Cardiac muscle cell (in vitro differentiated cells and primary cell): Measurements from ENCODE around the gene KIF1A. TPM values are rescaled to one million over a fixed set of nuclear protein-coding genes. Genes with fewer than 3 reads are reported as not detected.

Experiments
- DNase-seq, 2 donors: peaks; one replicate each; pipeline versions ENCODE4 v3.0.0 to v3.0.0-alpha.2; 2010 to 2017; ENCODE audit warnings: low read depth in 1 of 2, low spot score in 1 of 2
- H3K27ac ChIP-seq: fragments of 200-600 bp; sonication (generic); 2 replicates; pipeline ENCODE4 v1.5.1; 2016
- H3K27me3 ChIP-seq: fragments of 200-600 bp; sonication (generic); 2 replicates; pipeline ENCODE4 v1.6.0; 2016; ENCODE audit warnings: control low read depth
- H3K36me3 ChIP-seq: fragments of 200-600 bp; sonication (generic); 2 replicates; pipeline ENCODE4 v1.5.1; 2016; ENCODE audit warnings: control low read depth
- H3K4me1 ChIP-seq: fragments of 200-600 bp; sonication (generic); 2 replicates; pipeline ENCODE4 v1.8.1; 2017; ENCODE audit warnings: low read depth, mild to moderate bottlenecking, mixed run types
- H3K4me3 ChIP-seq: fragments of 200-600 bp; sonication (generic); 2 replicates; pipeline ENCODE4 v1.5.1; 2016; ENCODE audit warnings: mild to moderate bottlenecking
- H3K9me3 ChIP-seq: fragments of 200-600 bp; sonication (generic); 2 replicates; pipeline ENCODE4 v1.5.1; 2017; ENCODE audit warnings: low read depth, mild to moderate bottlenecking, control low read depth
- polyA plus RNA-seq: library from polyadenylated mRNA; unstranded; fragments of >200 nt; fragmentation: Nextera tagmentation; extraction: Ambion mirVana; gene quantifications from 2 replicates; pipeline ENCODE4 v1.2.1, GENCODE V29; 2016
- total RNA-seq: library from RNA; depleted of rRNA; stranded (reverse); fragments of >200 nt; gene quantifications from 2 replicates; pipeline ENCODE4 v1.2.3, GENCODE V29; 2016
- TF ChIP-seq, protein P1 (sequence below): IDR thresholded peaks from 2 replicates; pipeline ENCODE4 v1.5.1; 2012; ENCODE audit warnings: low read depth, mild to moderate bottlenecking, low read length

KIF1A gene
- total and polyA plus RNA-seq, 2 experiments from 2014 or later, result 6.3 to 14.1 TPM

DNA sequence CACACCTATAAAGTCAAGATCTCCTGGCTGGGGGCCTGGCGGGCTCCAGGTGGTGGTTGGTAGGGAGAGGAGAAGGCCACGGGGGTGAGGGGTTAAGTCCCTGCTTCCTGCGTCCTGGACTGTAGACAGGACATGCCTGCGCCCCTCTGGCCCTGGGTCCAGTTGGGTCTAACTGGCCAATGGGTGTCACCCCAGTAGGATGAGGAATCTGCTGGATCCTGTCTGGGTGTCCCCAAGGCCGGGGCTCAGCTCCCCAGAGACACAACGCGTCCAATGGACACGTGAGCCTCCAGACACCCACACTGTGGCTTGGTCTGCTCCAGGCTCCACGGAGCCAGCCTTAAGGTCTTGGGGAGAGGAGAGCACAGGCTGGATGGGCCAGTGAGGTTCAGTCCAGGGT, 108.7 kb downstream of the KIF1A start:
- no peaks in the 10 kb centered on the region for H3K36me3 ChIP-seq
- no peaks in the 10 kb centered on the region for H3K9me3 ChIP-seq
- no peak for DNase-seq
- no peaks in the 10 kb centered on the region for H3K4me1 ChIP-seq
- no peak overlapping the region for H3K27ac ChIP-seq
- TF ChIP-seq, protein P1, sequence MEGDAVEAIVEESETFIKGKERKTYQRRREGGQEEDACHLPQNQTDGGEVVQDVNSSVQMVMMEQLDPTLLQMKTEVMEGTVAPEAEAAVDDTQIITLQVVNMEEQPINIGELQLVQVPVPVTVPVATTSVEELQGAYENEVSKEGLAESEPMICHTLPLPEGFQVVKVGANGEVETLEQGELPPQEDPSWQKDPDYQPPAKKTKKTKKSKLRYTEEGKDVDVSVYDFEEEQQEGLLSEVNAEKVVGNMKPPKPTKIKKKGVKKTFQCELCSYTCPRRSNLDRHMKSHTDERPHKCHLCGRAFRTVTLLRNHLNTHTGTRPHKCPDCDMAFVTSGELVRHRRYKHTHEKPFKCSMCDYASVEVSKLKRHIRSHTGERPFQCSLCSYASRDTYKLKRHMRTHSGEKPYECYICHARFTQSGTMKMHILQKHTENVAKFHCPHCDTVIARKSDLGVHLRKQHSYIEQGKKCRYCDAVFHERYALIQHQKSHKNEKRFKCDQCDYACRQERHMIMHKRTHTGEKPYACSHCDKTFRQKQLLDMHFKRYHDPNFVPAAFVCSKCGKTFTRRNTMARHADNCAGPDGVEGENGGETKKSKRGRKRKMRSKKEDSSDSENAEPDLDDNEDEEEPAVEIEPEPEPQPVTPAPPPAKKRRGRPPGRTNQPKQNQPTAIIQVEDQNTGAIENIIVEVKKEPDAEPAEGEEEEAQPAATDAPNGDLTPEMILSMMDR, result no peak
- H3K4me3 ChIP-seq, result no peak overlapping the region
- no peaks in the 10 kb centered on the region for H3K27me3 ChIP-seq

DNA sequence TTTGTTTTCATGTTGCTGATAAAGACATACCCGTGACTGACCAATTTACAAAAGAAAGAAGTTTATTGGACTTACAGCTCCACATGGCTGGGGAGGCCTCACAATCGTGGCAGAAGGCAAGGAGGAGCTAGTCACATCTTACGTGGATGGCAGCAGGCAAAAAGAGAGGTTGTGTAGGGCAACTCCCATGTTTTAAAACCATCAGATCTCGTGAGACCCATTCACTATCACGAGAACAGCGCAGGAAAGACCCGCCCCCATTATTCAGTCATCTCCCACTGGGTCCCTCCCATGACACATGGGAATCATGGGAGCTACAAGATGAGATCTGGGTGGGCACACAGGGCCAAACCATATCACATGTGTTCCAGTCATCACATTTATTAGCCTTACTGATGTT, 111.6 kb downstream of the KIF1A start:
- H3K4me1 ChIP-seq, result no peaks in the 10 kb centered on the region
- no peak overlapping the region for H3K27ac ChIP-seq
- H3K36me3 ChIP-seq, result no peaks in the 10 kb centered on the region
- no peak for DNase-seq
- H3K9me3 ChIP-seq, result no peaks in the 10 kb centered on the region
- TF ChIP-seq, protein P1, result no peak
- no peak overlapping the region for H3K4me3 ChIP-seq
- H3K27me3 ChIP-seq, result no peaks in the 10 kb centered on the region

GRCh38 chr2:240707821-240708220, 112.2 kb downstream of the KIF1A start:
- Histone ChIP-seq H3K27me3 (no peaks in the 10 kb centered on the region), H3K9me3 (no peaks in the 10 kb centered on the region), H3K36me3 (no peaks in the 10 kb centered on the region), H3K27ac (no peak overlapping the region), H3K4me3 (no peak overlapping the region), H3K4me1 (no peaks in the 10 kb centered on the region)
- no peak for DNase-seq
- TF ChIP-seq, protein P1, result no peak

- H3K9me3 ChIP-seq, result no peaks in the 10 kb centered on the region
- no peaks in the 10 kb centered on the region for H3K4me1 ChIP-seq
- no peaks in the 10 kb centered on the region for H3K27me3 ChIP-seq
- TF ChIP-seq, protein P1, result no peak
- no peak overlapping the region for H3K4me3 ChIP-seq
- no peaks in the 10 kb centered on the region for H3K36me3 ChIP-seq
- DNase-seq, result no peak
- H3K27ac ChIP-seq, result no peak overlapping the region
These were observed 112.8 kb downstream of the KIF1A start for GRCh38 chr2:240707043-240707756.

- H3K27ac ChIP-seq, result no peak overlapping the region
- no peaks in the 10 kb centered on the region for H3K36me3 ChIP-seq
- H3K9me3 ChIP-seq, result no peaks in the 10 kb centered on the region
- no peaks in the 10 kb centered on the region for H3K4me1 ChIP-seq
- H3K4me3 ChIP-seq, result no peak overlapping the region
- TF ChIP-seq, protein P1, result no peak
- DNase-seq, result no peak
- H3K27me3 ChIP-seq, result no peaks in the 10 kb centered on the region
These were observed 114.7 kb downstream of the KIF1A start for GRCh38 chr2:240705204-240705791.
